Right ventricle myocardium inferior (tissue), 1 donor: ENCODE results near the gene VAT1L. TPM values are rescaled to one million over a fixed set of nuclear protein-coding genes. Genes with fewer than 3 reads are reported as not detected.

Experiments
- ATAC-seq: fragments of 200-7000 bp; cut with Tn5 transposase; one replicate; pipeline ENCODE4 v1.9.1; 2020; ENCODE audit warnings: mild to moderate bottlenecking, moderate library complexity
- DNase-seq: peaks from one replicate; pipeline ENCODE4 v3.0.0; 2021; ENCODE audit errors: missing footprints
- intact Hi-C: fragments of 100-400 bp; cut with DNase I; formaldehyde crosslinking; loops from one replicate; pipeline ENCODE4 v1.11.0; 2022
- total RNA-seq: library from RNA; stranded (reverse); fragmentation: NEBNext Ultra II Directional; extraction: Animal tissue kit (Norgen Biotek cat#: 25700); gene quantifications from one replicate; pipeline ENCODE4 v1.2.1, GENCODE V29; 2021
- donor health status: DM: no; HTN: yes; CAD: no; lungs with severe emphysema.

VAT1L gene
- total RNA-seq, 1 donor from 2014 or later: 20.6 TPM

GRCh38 chr16:77888871-77889270 is 100.5 kb downstream of the VAT1L start:
- ATAC-seq (no peak), DNase-seq (no peak)
- intact Hi-C loops: no loop called here

- ATAC-seq (no peak), DNase-seq (no peak)
- intact Hi-C loops: no loop called here
Measured at GRCh38 chr16:77890075-77890474, 101.7 kb downstream of the VAT1L start.

- DNase-seq (no peak), ATAC-seq (peak; percentile 63)
- intact Hi-C loops: no loop called here
Measured at GRCh38 chr16:77894162-77894561, 105.8 kb downstream of the VAT1L start.

- ATAC-seq: no peak
- DNase-seq: no peak
- intact Hi-C loops: no loop called here
Measured at GRCh38 chr16:77895962-77896361, 107.6 kb downstream of the VAT1L start.

GRCh38 chr16:77896415-77897128 is 108.2 kb downstream of the VAT1L start:
- intact Hi-C loops: no loop called here
- ATAC-seq (no peak), DNase-seq (no peak)

GRCh38 chr16:77897129-77897437 is 108.7 kb downstream of the VAT1L start:
- DNase-seq (no peak), ATAC-seq (no peak)
- intact Hi-C loops: no loop called here

GRCh38 chr16:77897831-77898605 is 109.7 kb downstream of the VAT1L start:
- ATAC-seq: no peak
- DNase-seq: no peak
- intact Hi-C loops: no loop called here

GRCh38 chr16:77898671-77899211 is 110.4 kb downstream of the VAT1L start:
- intact Hi-C loops: no loop called here
- ATAC-seq: no peak
- no peak for DNase-seq

- intact Hi-C loops: no loop called here
Measured at GRCh38 chr16:77899416-77899815, 111.1 kb downstream of the VAT1L start.

GRCh38 chr16:77905374-77905920 is 117.1 kb downstream of the VAT1L start:
- DNase-seq: no peak
- intact Hi-C loops: no loop called here
- no peak for ATAC-seq

More at GRCh38 chr16:77899416-77899815, 111.1 kb downstream of the VAT1L start:
- no peak for DNase-seq
- no peak for ATAC-seq

GRCh38 chr16:77910021-77910420 is 121.7 kb downstream of the VAT1L start:
- intact Hi-C loops: no loop called here
- DNase-seq: no peak
- no peak for ATAC-seq

GRCh38 chr16:77912617-77913016 is 124.3 kb downstream of the VAT1L start:
- intact Hi-C loops: no loop called here
- no peak for ATAC-seq

GRCh38 chr16:77913738-77914253 is 125.4 kb downstream of the VAT1L start:
- DNase-seq: no peak
- intact Hi-C loops: no loop called here
- no peak for ATAC-seq

More at GRCh38 chr16:77912617-77913016, 124.3 kb downstream of the VAT1L start:
- DNase-seq: no peak

GRCh38 chr16:77916111-77916510 is 127.7 kb downstream of the VAT1L start:
- ATAC-seq (no peak), DNase-seq (no peak)
- intact Hi-C loops: no loop called here

GRCh38 chr16:77917971-77918370 is 129.6 kb downstream of the VAT1L start:
- ATAC-seq (no peak), DNase-seq (no peak)
- intact Hi-C loops: no loop called here

GRCh38 chr16:77918809-77919707 is 130.7 kb downstream of the VAT1L start:
- intact Hi-C loops: no loop called here
- no peak for DNase-seq
- ATAC-seq: peak; percentile 48

GRCh38 chr16:77919761-77920415 is 131.5 kb downstream of the VAT1L start:
- DNase-seq (no peak), ATAC-seq (no peak)
- intact Hi-C loops: loop anchor here (5.0 kb wide), 1 partner anchor 63 kb away; no protein-coding TSS in a partner anchor

GRCh38 chr16:77920984-77921383 is 132.6 kb downstream of the VAT1L start:
- no peak for DNase-seq
- intact Hi-C loops: loop anchor here (5.0 kb wide), 1 partner anchor 64 kb away; no protein-coding TSS in a partner anchor
- ATAC-seq: no peak
